K562 (cell line): ENCODE measurements around the gene IL24. TPM values are rescaled to one million over a fixed set of nuclear protein-coding genes. Genes with fewer than 3 reads are reported as not detected.

Experiments
- ATAC-seq: fragments of 200-7000 bp; cut with Tn5 transposase; 3 replicates; pipeline ENCODE4 v1.9.1; 2020; ENCODE audit warnings: moderate library complexity
- BruUV-seq: library from RNA; stranded (reverse); fragments of 400-500 nt; replicated peaks from 2 replicates; lab custom pipeline; 2021; lab: Mats Ljungman, UMichigan
- CTCF ChIA-PET: fragments of 300-600 bp; formaldehyde crosslinking; extraction: SDS; loops from one replicate; lab custom pipeline; 2021; ENCODE audit warnings: low intra/inter-chr PET ratio; lab: Yijun Ruan, JAX
- POLR2A ChIA-PET: fragments of 300-600, 350-650 bp; sonication (Branson Sonifier 250); formaldehyde crosslinking; extraction: SDS; loops from one replicate; lab custom pipeline; 2021; ENCODE audit warnings: antibody characterized with exemption, inconsistent platforms; lab: Yijun Ruan, JAX
- DNase-seq, 4 experiments: peaks; one replicate each; pipeline versions ENCODE4 v3.0.0 to v3.0.0-alpha.2; 2011 to 2018; ENCODE audit warnings: low spot score in 3 of 4, mixed read lengths in 3 of 4; ENCODE audit errors: extremely low read depth in 1 of 4
- FAIRE-seq: peaks from 2 replicates; lab custom pipeline; 2011; peaks lifted over from hg19 to GRCh38; lab: Jason Lieb, UNC
- H2AFZ ChIP-seq: 2 replicates; pipeline ENCODE4 v1.6.0; 2011; ENCODE audit warnings: low read depth, low read length, control low read depth, inconsistent platforms
- H3K27ac ChIP-seq: fragments of 200-600 bp; 3 replicates; pipeline ENCODE4 v1.8.0; 2011; ENCODE audit warnings: low read depth, mild to moderate bottlenecking, control low read depth, inconsistent platforms, low read length, moderate library complexity, mixed read lengths; ENCODE audit errors: extremely low read depth
- H3K27me3 ChIP-seq, 2 experiments: fragments of 300-600 bp in 1 of 2; 2 replicates in 1 of 2; 3 replicates in 1 of 2; pipeline versions ENCODE4 v1.6.0 to v1.8.0; 2011; ENCODE audit warnings: inconsistent platforms in 2 of 2, low read length in 2 of 2, mild to moderate bottlenecking in 1 of 2, mixed read lengths in 1 of 2, moderate library complexity in 1 of 2; ENCODE audit not compliant: control insufficient read depth in 2 of 2, insufficient read depth in 2 of 2
- H3K36me3 ChIP-seq: fragments of 300-600 bp; 3 replicates; pipeline ENCODE4 v1.8.0; 2011; ENCODE audit warnings: mild to moderate bottlenecking, low read length, inconsistent platforms; ENCODE audit not compliant: control insufficient read depth, insufficient read depth
- H3K4me1 ChIP-seq, 2 experiments: fragments of 200-600 bp in 1 of 2; replicated peaks in 1 of 2; 2 replicates in 1 of 2; 3 replicates in 1 of 2; pipeline versions ENCODE4 v1.5.1 to v1.8.0; 2011; ENCODE audit warnings: inconsistent platforms in 2 of 2, low read length in 2 of 2, mild to moderate bottlenecking in 1 of 2, mixed read lengths in 1 of 2, moderate library complexity in 1 of 2; ENCODE audit not compliant: control insufficient read depth in 2 of 2, insufficient read depth in 2 of 2
- H3K4me2 ChIP-seq: 2 replicates; pipeline ENCODE4 v1.6.1; 2011; ENCODE audit warnings: low read length, control low read depth, inconsistent platforms, mixed read lengths; ENCODE audit not compliant: insufficient read depth
- H3K4me3 ChIP-seq: fragments of 200-600 bp; sonication (generic), shearing (Covaris generic); 2 replicates; pipeline ENCODE4 v1.5.1; 2016; ENCODE audit warnings: control low read depth, inconsistent platforms
- H3K79me2 ChIP-seq: fragments of 200-600 bp; 3 replicates; pipeline ENCODE4 v1.8.0; 2011; ENCODE audit warnings: low read length, inconsistent platforms; ENCODE audit not compliant: control insufficient read depth, insufficient read depth
- H3K9ac ChIP-seq, 2 experiments: 2 replicates each; pipeline versions ENCODE4 v1.6.0 to v1.6.1; 2011; ENCODE audit warnings: low read depth in 2 of 2, low read length in 2 of 2, control low read depth in 1 of 2, inconsistent platforms in 1 of 2, mild to moderate bottlenecking in 1 of 2, mixed read lengths in 1 of 2; ENCODE audit not compliant: insufficient read depth in 1 of 2
- H3K9me1 ChIP-seq: one replicate; pipeline ENCODE4 v1.6.0; 2011; ENCODE audit warnings: inconsistent platforms, mild to moderate bottlenecking, low read length, moderate library complexity; ENCODE audit not compliant: control insufficient read depth, insufficient read depth
- H3K9me3 ChIP-seq: replicated peaks from 2 replicates; pipeline ENCODE4 v1.5.1; 2011; ENCODE audit warnings: low read depth, low read length, inconsistent platforms; ENCODE audit not compliant: control insufficient read depth, insufficient read depth
- H4K20me1 ChIP-seq: replicated peaks from 2 replicates; pipeline ENCODE4 v1.6.1; 2011; ENCODE audit warnings: low read length, inconsistent platforms, mixed read lengths; ENCODE audit not compliant: control insufficient read depth, insufficient read depth
- GATAD2B ChIP-seq: fragments of 450-650 bp; IDR thresholded peaks from 2 replicates; pipeline ENCODE4 v1.6.1; 2017; ENCODE audit warnings: mild to moderate bottlenecking, borderline replicate concordance
- HSF4 ChIP-seq: fragments of 250-450 bp; sonication (Bioruptor Pico); IDR thresholded peaks from 2 replicates; pipeline ENCODE4 v2.1.2; 2022; ENCODE audit warnings: mild to moderate bottlenecking, moderate library complexity, borderline replicate concordance
- KLF13 ChIP-seq: fragments of 450-650 bp; IDR thresholded peaks from 2 replicates; pipeline ENCODE4 v1.6.1; 2016; ENCODE audit warnings: missing genetic modification characterization, low read depth, mild to moderate bottlenecking, missing compliant biosample characterization, moderate library complexity, borderline replicate concordance
- KLF6 ChIP-seq: fragments of 250-450 bp; sonication (Bioruptor Pico); IDR thresholded peaks from 2 replicates; pipeline ENCODE4 v1.4.0; 2020; ENCODE audit warnings: mild to moderate bottlenecking, moderate library complexity, borderline replicate concordance
- NR3C1 ChIP-seq: sonication (generic); formaldehyde crosslinking; IDR thresholded peaks from 2 replicates; pipeline ENCODE4 v1.8.1; 2022; ENCODE audit warnings: missing genetic modification reagents
- RBM22 ChIP-seq: fragments of 200-400 bp; formaldehyde crosslinking; IDR thresholded peaks from 2 replicates; pipeline ENCODE4 v1.6.1; 2018; ENCODE audit warnings: low read length, low read depth; ENCODE audit not compliant: poor library complexity, severe bottlenecking
- SP1 ChIP-seq: sonication (generic); formaldehyde crosslinking; IDR thresholded peaks from 2 replicates; pipeline ENCODE4 v1.8.1; 2022; ENCODE audit warnings: mild to moderate bottlenecking, missing genetic modification reagents
- ZNF253 ChIP-seq: fragments of 250-450 bp; sonication (Bioruptor Pico); conservative IDR thresholded peaks from 2 replicates; pipeline ENCODE4 v1.6.1; 2021; ENCODE audit warnings: mild to moderate bottlenecking
- ZNF717 ChIP-seq: fragments of 250-450 bp; sonication (Bioruptor Pico); IDR thresholded peaks from 2 replicates; pipeline ENCODE4 v1.5.0; 2021
- ZSCAN32 ChIP-seq: fragments of 450-650 bp; formaldehyde crosslinking; IDR thresholded peaks from 2 replicates; pipeline ENCODE4 v1.4.0; 2020; ENCODE audit warnings: mild to moderate bottlenecking, moderate library complexity
- WGBS: fragments of 100-300 bp; shearing (Covaris generic); methylation state at CpG from one replicate; pipeline ENCODE4 v1.1.6; 2016; ENCODE audit warnings: low coverage, mixed read lengths; ENCODE audit not compliant: insufficient coverage; ENCODE audit errors: missing lambda C conversion rate; 5-methylcytosine and 5-hydroxymethylcytosine counted together
- in situ Hi-C: fragments of 300-500 bp; cut with MboI; formaldehyde crosslinking; loops from 4 replicates; pipeline ENCODE4 v1.15.0; 2018; ENCODE audit warnings: inconsistent platforms, mixed read lengths
- intact Hi-C: fragments of 100-400 bp; cut with micrococcal nuclease; formaldehyde crosslinking; loops from 2 replicates; pipeline ENCODE4 v1.14.2; 2022
- polyA plus RNA-seq, 8 experiments: library from polyadenylated mRNA; depleted of rRNA in 4 of 8; stranded (reverse) in 5 of 8; unstranded in 3 of 8; fragments of >200 nt; fragmentation: Nextera tagmentation in 2 of 8; fragmentation: Illumina TruSeq in 1 of 8; extraction: Ambion mirVana in 2 of 8; extraction: Trizol in 1 of 8; gene quantifications; 2 replicates each; pipeline versions ENCODE4 v1.2.1 to v1.2.3, GENCODE V29; 2011 to 2014; ENCODE audit warnings: inconsistent platforms in 1 of 8, missing spikeins in 1 of 8
- total RNA-seq, 7 experiments: library from RNA; depleted of rRNA in 6 of 7; stranded (reverse); fragments of >200 nt in 6 of 7; fragmentation: Illumina TruSeq in 2 of 7; extraction: Trizol in 2 of 7; gene quantifications; 2 replicates each; pipeline versions ENCODE4 v1.2.1 to v1.2.3, GENCODE V29; 2011 to 2021; ENCODE audit warnings: low replicate concordance in 1 of 7
- TF ChIP-seq, protein P1 (sequence below): fragments of 450-650 bp; formaldehyde crosslinking; IDR thresholded peaks from 2 replicates; pipeline ENCODE4 v1.4.0; 2020; ENCODE audit warnings: mild to moderate bottlenecking, moderate library complexity
- TF ChIP-seq, protein P2 (sequence below): fragments of 450-650 bp; formaldehyde crosslinking; IDR thresholded peaks from 2 replicates; pipeline ENCODE4 v1.4.0; 2022; ENCODE audit warnings: missing genetic modification characterization
- TF ChIP-seq, protein P3 (sequence below): fragments of 150-350 bp; IDR thresholded peaks from 2 replicates; pipeline ENCODE4 v1.6.1; 2014; ENCODE audit warnings: low read depth, mild to moderate bottlenecking, low read length, borderline replicate concordance
- TF ChIP-seq, protein P4 (sequence below): IDR thresholded peaks from 3 replicates; pipeline ENCODE4 v1.6.1; 2011; ENCODE audit warnings: borderline replicate concordance, mild to moderate bottlenecking; ENCODE audit not compliant: insufficient read length, insufficient read depth

IL24 gene
- total and polyA plus RNA-seq, 9 of the 15 experiments (the other 6 are each of a cell fraction or from before 2014, with no cell fraction given) = 0.04 to 0.19 TPM; not detected in 7

DNA sequence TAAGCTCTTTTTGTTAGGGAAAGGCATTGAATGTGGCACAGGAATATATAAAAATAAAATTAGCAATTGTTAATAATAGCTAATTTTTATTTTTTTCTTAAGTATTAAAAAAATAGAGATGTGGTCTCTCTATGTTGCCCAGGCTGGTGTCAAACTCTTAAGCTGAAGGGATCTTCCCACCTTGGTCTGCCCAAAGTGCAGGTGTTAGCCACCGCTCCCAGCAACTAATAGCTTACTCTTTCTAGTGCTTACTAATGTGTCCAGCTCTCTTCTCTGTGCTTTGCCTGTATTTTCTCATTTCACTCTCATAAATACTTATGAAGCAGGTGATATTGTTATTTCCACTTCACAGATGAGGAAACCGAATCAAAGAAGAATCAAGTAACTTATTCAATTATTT is 13.4 kb upstream of the IL24 start:
- FAIRE-seq (no peak), DNase-seq (no peak), ATAC-seq (no peak)
- WGBS = 0% methylated on average over 2 of the region's 2 CpGs
- Histone ChIP-seq H3K27me3 (peaks cover 13 to 14% of the 10 kb centered on the region in 2 experiments; a peak in 4 of 5 replicates), H3K36me3 (no peaks in the 10 kb centered on the region), H3K27ac (no peak overlapping the region), H3K9me1 (no peaks in the 10 kb centered on the region), H3K4me1 (no peaks in the 10 kb centered on the region), H3K4me2 (no peak overlapping the region), H3K79me2 (no peaks in the 10 kb centered on the region), H2AFZ (no peak overlapping the region), H4K20me1 (no peaks in the 10 kb centered on the region), H3K4me3 (no peak overlapping the region), H3K9me3 (no peaks in the 10 kb centered on the region), H3K9ac (no peak overlapping the region)
- intact Hi-C loops = no loop called here
- in situ Hi-C loops = no loop called here
- BruUV-seq = no TSS peak
- POLR2A ChIA-PET = interaction anchor here (0.6 to 1.5 kb wide), 7 partner anchors 9 to 427 kb away, joined by 3 to 6 read pairs (median 3); no protein-coding TSS in a partner anchor
- CTCF ChIA-PET = interaction anchor here (0.6 kb wide), 1 partner anchor 12 kb away, joined by 3 read pairs; no protein-coding TSS in a partner anchor
- no peak for TF ChIP-seq GATAD2B
- TF ChIP-seq ZNF253 = no peak
- no peak for TF ChIP-seq RBM22
- no peak for TF ChIP-seq ZNF717 (CRISPR knock-in tag)
- TF ChIP-seq ZSCAN32 (CRISPR knock-in tag) = no peak
- no peak for TF ChIP-seq KLF6 (CRISPR knock-in tag)
- TF ChIP-seq, protein P1, sequence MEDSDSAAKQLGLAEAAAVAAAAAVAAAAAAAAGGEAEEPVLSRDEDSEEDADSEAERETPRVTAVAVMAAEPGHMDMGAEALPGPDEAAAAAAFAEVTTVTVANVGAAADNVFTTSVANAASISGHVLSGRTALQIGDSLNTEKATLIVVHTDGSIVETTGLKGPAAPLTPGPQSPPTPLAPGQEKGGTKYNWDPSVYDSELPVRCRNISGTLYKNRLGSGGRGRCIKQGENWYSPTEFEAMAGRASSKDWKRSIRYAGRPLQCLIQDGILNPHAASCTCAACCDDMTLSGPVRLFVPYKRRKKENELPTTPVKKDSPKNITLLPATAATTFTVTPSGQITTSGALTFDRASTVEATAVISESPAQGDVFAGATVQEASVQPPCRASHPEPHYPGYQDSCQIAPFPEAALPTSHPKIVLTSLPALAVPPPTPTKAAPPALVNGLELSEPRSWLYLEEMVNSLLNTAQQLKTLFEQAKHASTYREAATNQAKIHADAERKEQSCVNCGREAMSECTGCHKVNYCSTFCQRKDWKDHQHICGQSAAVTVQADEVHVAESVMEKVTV (CRISPR knock-in tag) = no peak
- no peak for TF ChIP-seq SP1 (CRISPR knock-in tag)
- TF ChIP-seq HSF4 (CRISPR knock-in tag) = no peak
- TF ChIP-seq, protein P2, sequence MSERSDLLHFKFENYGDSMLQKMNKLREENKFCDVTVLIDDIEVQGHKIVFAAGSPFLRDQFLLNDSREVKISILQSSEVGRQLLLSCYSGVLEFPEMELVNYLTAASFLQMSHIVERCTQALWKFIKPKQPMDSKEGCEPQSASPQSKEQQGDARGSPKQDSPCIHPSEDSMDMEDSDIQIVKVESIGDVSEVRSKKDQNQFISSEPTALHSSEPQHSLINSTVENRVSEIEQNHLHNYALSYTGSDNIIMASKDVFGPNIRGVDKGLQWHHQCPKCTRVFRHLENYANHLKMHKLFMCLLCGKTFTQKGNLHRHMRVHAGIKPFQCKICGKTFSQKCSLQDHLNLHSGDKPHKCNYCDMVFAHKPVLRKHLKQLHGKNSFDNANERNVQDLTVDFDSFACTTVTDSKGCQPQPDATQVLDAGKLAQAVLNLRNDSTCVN = no peak
- no peak for TF ChIP-seq KLF13 (tag)
- TF ChIP-seq, protein P3, sequence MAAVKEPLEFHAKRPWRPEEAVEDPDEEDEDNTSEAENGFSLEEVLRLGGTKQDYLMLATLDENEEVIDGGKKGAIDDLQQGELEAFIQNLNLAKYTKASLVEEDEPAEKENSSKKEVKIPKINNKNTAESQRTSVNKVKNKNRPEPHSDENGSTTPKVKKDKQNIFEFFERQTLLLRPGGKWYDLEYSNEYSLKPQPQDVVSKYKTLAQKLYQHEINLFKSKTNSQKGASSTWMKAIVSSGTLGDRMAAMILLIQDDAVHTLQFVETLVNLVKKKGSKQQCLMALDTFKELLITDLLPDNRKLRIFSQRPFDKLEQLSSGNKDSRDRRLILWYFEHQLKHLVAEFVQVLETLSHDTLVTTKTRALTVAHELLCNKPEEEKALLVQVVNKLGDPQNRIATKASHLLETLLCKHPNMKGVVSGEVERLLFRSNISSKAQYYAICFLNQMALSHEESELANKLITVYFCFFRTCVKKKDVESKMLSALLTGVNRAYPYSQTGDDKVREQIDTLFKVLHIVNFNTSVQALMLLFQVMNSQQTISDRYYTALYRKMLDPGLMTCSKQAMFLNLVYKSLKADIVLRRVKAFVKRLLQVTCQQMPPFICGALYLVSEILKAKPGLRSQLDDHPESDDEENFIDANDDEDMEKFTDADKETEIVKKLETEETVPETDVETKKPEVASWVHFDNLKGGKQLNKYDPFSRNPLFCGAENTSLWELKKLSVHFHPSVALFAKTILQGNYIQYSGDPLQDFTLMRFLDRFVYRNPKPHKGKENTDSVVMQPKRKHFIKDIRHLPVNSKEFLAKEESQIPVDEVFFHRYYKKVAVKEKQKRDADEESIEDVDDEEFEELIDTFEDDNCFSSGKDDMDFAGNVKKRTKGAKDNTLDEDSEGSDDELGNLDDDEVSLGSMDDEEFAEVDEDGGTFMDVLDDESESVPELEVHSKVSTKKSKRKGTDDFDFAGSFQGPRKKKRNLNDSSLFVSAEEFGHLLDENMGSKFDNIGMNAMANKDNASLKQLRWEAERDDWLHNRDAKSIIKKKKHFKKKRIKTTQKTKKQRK = no peak
- TF ChIP-seq, protein P4, sequence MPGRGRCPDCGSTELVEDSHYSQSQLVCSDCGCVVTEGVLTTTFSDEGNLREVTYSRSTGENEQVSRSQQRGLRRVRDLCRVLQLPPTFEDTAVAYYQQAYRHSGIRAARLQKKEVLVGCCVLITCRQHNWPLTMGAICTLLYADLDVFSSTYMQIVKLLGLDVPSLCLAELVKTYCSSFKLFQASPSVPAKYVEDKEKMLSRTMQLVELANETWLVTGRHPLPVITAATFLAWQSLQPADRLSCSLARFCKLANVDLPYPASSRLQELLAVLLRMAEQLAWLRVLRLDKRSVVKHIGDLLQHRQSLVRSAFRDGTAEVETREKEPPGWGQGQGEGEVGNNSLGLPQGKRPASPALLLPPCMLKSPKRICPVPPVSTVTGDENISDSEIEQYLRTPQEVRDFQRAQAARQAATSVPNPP = no peak
- TF ChIP-seq NR3C1 (CRISPR knock-in tag) = no peak
